OCI-LY1 (cell line): ENCODE results near the gene MINDY3.

ENCODE experiments used
- H2AFZ ChIP-seq: fragments of 200-600 bp; sonication (generic), shearing (Covaris generic); 2 replicates; pipeline ENCODE4 v1.6.0; 2014; ENCODE audit warnings: antibody characterized with exemption, mild to moderate bottlenecking, low read length
- H3F3A ChIP-seq: fragments of 200-600 bp; sonication (generic), shearing (Covaris generic); 2 replicates; pipeline ENCODE4 v1.6.0; 2014; ENCODE audit warnings: mild to moderate bottlenecking, antibody characterized with exemption, low read length, moderate library complexity; ENCODE audit not compliant: insufficient read depth
- H3K27ac ChIP-seq: fragments of 200-600 bp; sonication (generic); 2 replicates; pipeline ENCODE4 v1.5.1; 2014; ENCODE audit warnings: low read length, mixed run types, mild to moderate bottlenecking, low read depth; ENCODE audit not compliant: poor library complexity, severe bottlenecking
- H3K27me3 ChIP-seq: fragments of 200-600 bp; sonication (generic); 2 replicates; pipeline ENCODE4 v1.6.0; 2014; ENCODE audit warnings: antibody characterized with exemption, mild to moderate bottlenecking, low read length, moderate library complexity; ENCODE audit not compliant: insufficient read depth
- H3K36me3 ChIP-seq: fragments of 200-600 bp; sonication (generic); 2 replicates; pipeline ENCODE4 v1.6.1; 2014; ENCODE audit warnings: mild to moderate bottlenecking, antibody characterized with exemption, low read length, moderate library complexity, mixed read lengths; ENCODE audit not compliant: insufficient read depth
- H3K4me1 ChIP-seq: fragments of 200-600 bp; sonication (generic); 2 replicates; pipeline ENCODE4 v1.5.1; 2014; ENCODE audit warnings: mild to moderate bottlenecking, low read length, moderate library complexity; ENCODE audit not compliant: insufficient read depth, severe bottlenecking
- H3K4me2 ChIP-seq: fragments of 200-600 bp; sonication (generic), shearing (Covaris generic); 2 replicates; pipeline ENCODE4 v1.6.1; 2014; ENCODE audit warnings: low read length
- H3K4me3 ChIP-seq: fragments of 200-600 bp; sonication (generic); 2 replicates; pipeline ENCODE4 v1.5.1; 2014; ENCODE audit warnings: low read length, low read depth, mild to moderate bottlenecking, mixed read lengths; ENCODE audit not compliant: poor library complexity, severe bottlenecking
- H3K79me2 ChIP-seq: fragments of 200-600 bp; shearing (Covaris generic); 2 replicates; pipeline ENCODE4 v1.6.1; 2016; ENCODE audit warnings: mixed run types, low read length, mixed read lengths; ENCODE audit not compliant: insufficient read depth
- H3K9ac ChIP-seq: fragments of 200-600 bp; sonication (generic), shearing (Covaris generic); 2 replicates; pipeline ENCODE4 v1.6.1; 2014; ENCODE audit warnings: mild to moderate bottlenecking, low read length, mixed read lengths
- H3K9me2 ChIP-seq: fragments of 200-600 bp; sonication (generic), shearing (Covaris generic); 2 replicates; pipeline ENCODE4 v1.6.1; 2014; ENCODE audit warnings: low read depth, mild to moderate bottlenecking, low read length, mixed read lengths
- H3K9me3 ChIP-seq: fragments of 200-600 bp; shearing (Covaris generic); 2 replicates; pipeline ENCODE4 v1.6.1; 2014; ENCODE audit warnings: low read length, mixed read lengths
- H4K20me1 ChIP-seq: fragments of 200-600 bp; sonication (generic), shearing (Covaris generic); 2 replicates; pipeline ENCODE4 v1.6.0; 2016; ENCODE audit warnings: mild to moderate bottlenecking, low read length; ENCODE audit not compliant: insufficient read depth
- EZH2 ChIP-seq: fragments of 200-600 bp; sonication (generic), shearing (Covaris generic); IDR thresholded peaks from 2 replicates; pipeline ENCODE4 v1.8.0; 2017; ENCODE audit warnings: borderline replicate concordance, mixed run types, mild to moderate bottlenecking, antibody characterized with exemption, low read length, moderate library complexity, mixed read lengths
- TF ChIP-seq, protein P1 (sequence below): fragments of 200-600 bp; sonication (generic), shearing (Covaris generic); IDR thresholded peaks from 2 replicates; pipeline ENCODE4 v1.5.1; 2017; ENCODE audit warnings: mild to moderate bottlenecking, antibody characterized with exemption, low read length, moderate library complexity, mixed read lengths

Gene MINDY3

DNA sequence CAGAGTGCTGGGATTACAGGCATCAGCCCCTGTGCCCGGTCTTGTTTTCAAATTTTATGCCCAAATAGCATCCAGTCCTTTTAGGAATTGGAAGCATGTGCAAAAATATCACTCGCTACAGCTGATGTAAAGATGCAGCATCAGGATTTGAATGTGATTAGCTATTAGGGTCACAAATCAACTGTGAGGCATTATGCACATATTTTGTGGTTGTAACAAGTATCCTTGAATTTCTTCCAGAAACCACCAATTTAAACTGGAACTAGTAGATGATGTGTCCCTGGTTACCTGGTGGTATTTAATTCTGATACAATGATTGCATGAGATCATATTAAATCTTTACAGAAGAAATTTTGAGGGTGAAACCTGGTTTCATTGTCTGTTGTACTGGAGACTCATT is 99.6 kb downstream of the MINDY3 start:
- no peaks in the 10 kb centered on the region for H3F3A ChIP-seq
- no peak overlapping the region for H3K27ac ChIP-seq
- no peaks in the 10 kb centered on the region for H3K4me1 ChIP-seq
- H3K27me3 ChIP-seq = no peaks in the 10 kb centered on the region
- H3K79me2 ChIP-seq = no peaks in the 10 kb centered on the region
- no peak overlapping the region for H2AFZ ChIP-seq
- H3K9ac ChIP-seq = no peak overlapping the region
- no peaks in the 10 kb centered on the region for H3K36me3 ChIP-seq
- no peak overlapping the region for H3K4me2 ChIP-seq
- H3K9me2 ChIP-seq = no peaks in the 10 kb centered on the region
- H3K4me3 ChIP-seq = no peak overlapping the region
- no peaks in the 10 kb centered on the region for H3K9me3 ChIP-seq
- TF ChIP-seq, protein P1, sequence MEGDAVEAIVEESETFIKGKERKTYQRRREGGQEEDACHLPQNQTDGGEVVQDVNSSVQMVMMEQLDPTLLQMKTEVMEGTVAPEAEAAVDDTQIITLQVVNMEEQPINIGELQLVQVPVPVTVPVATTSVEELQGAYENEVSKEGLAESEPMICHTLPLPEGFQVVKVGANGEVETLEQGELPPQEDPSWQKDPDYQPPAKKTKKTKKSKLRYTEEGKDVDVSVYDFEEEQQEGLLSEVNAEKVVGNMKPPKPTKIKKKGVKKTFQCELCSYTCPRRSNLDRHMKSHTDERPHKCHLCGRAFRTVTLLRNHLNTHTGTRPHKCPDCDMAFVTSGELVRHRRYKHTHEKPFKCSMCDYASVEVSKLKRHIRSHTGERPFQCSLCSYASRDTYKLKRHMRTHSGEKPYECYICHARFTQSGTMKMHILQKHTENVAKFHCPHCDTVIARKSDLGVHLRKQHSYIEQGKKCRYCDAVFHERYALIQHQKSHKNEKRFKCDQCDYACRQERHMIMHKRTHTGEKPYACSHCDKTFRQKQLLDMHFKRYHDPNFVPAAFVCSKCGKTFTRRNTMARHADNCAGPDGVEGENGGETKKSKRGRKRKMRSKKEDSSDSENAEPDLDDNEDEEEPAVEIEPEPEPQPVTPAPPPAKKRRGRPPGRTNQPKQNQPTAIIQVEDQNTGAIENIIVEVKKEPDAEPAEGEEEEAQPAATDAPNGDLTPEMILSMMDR = no peak
- no peak for TF ChIP-seq EZH2
- H4K20me1 ChIP-seq = no peaks in the 10 kb centered on the region

DNA sequence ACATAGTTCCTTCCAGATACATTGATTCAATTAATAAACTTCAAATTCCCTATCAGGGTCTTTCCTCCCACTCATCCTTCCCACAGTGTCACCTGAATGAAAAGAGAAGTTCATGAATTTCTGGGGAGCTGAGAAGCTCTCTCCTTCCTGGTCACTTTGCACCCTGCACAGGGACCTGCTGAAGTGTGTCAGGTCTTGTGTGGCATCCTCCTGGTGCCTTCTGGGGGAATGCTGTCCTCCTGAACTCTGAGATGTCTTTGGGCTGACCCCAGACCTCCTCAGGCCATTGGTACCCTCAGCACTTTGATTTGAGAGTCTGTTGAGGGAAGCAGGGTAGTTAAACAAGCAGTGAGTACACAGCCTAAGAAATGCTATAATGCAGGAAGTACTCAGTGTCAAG is 101.0 kb downstream of the MINDY3 start:
- Histone ChIP-seq H3K4me3 (no peak overlapping the region), H3K27ac (no peak overlapping the region), H3K27me3 (no peaks in the 10 kb centered on the region), H3K4me2 (no peak overlapping the region), H3F3A (no peaks in the 10 kb centered on the region), H3K4me1 (no peaks in the 10 kb centered on the region), H3K79me2 (no peaks in the 10 kb centered on the region), H3K9me3 (no peaks in the 10 kb centered on the region), H3K36me3 (no peaks in the 10 kb centered on the region), H3K9me2 (no peaks in the 10 kb centered on the region), H3K9ac (no peak overlapping the region), H4K20me1 (no peaks in the 10 kb centered on the region), H2AFZ (no peak overlapping the region)
- TF ChIP-seq, protein P1 = no peak
- TF ChIP-seq EZH2 = no peak

DNA sequence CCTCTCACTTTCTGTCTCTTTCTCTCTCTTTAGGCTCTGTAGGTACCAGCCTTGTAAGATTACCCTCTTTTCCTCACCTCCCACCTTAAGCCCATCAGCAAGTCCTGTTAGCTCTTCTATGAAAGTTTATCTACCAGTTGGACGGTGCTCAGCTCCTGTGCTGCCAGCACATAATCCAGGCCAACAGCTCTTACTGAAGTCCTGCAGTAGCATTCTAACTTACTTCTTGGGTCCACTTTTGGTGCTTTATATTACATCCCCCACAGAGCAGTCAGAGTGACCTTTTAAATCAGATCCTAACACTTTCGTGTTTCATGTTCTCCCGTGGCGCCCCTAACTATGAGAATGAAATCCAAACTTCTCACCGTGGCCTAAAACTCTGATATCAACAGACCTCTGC is 101.7 kb downstream of the MINDY3 start:
- Histone ChIP-seq H3K4me2 (no peak overlapping the region), H3K79me2 (no peaks in the 10 kb centered on the region), H3K36me3 (no peaks in the 10 kb centered on the region), H3K9me2 (no peaks in the 10 kb centered on the region), H3K9me3 (no peaks in the 10 kb centered on the region), H3K4me1 (no peaks in the 10 kb centered on the region), H3K4me3 (no peak overlapping the region), H4K20me1 (no peaks in the 10 kb centered on the region), H3F3A (no peaks in the 10 kb centered on the region), H2AFZ (no peak overlapping the region), H3K27me3 (no peaks in the 10 kb centered on the region), H3K27ac (no peak overlapping the region), H3K9ac (no peak overlapping the region)
- TF ChIP-seq, protein P1 = no peak
- no peak for TF ChIP-seq EZH2
